GM18508 (cell line): ENCODE measurements around the gene CYB5A.

Experiments
- ATAC-seq: cut with Tn5 transposase; IDR thresholded peaks from one replicate; pipeline ENCODE4 v1.9.1; 2021; ENCODE audit warnings: moderate number of reproducible peaks; ENCODE audit not compliant: insufficient read depth, unreplicated experiment

The CYB5A gene

DNA sequence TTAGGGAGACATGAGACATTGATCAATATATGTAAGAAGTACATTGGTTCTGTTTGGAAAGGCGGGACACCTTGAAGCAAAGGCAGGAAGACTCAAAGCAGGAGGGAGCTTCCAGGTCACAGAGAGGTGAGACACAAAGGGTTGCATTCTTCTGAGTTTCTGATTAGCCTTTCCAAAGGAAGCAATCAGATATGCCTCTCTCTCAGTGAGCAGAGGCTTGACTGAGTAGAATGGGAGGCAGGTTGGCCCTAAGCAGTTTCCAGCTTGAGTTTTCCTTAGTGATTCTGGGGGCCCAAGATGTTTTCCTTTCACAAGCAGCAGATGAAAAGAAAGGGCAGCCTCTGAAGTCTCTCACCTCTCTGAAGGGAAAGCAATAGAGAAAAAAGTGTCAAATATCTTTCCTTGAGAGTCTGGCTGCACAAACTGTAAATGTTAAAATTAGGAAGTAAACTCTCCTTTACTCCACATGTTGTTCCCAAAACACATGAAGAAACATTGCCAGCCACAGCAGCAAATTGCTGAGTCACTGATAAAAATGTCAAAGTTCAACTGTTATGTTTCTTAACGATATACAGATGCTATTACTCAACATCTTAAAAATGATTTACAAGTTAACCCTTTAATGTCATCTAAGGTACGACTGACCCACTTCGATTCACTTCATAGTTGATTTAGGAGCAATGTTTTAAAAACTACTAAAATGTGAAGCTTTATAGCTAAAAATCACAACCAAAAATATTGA lies 40.3 kb downstream of the CYB5A start:
- ATAC-seq, result no peak

DNA sequence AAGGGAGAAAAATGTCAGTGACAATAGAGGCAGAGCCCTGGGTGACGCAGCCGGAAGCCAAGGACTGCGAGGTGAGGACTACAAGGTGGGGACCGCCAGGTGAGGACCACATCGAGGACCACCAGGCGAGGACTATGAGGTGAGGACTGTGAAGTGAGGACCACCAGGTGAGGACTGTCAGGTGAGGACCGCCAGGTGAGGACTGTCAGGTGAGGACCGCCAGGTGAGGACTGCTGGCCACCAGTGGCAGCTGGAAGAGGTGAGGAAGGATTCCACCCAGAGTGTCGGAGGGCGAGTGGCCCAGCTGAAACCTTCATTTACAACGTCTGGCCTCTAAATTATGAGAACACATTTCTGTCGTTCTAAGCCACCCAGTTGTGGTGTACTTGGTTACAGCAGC lies 41.6 kb downstream of the CYB5A start:
- ATAC-seq, result no peak

DNA sequence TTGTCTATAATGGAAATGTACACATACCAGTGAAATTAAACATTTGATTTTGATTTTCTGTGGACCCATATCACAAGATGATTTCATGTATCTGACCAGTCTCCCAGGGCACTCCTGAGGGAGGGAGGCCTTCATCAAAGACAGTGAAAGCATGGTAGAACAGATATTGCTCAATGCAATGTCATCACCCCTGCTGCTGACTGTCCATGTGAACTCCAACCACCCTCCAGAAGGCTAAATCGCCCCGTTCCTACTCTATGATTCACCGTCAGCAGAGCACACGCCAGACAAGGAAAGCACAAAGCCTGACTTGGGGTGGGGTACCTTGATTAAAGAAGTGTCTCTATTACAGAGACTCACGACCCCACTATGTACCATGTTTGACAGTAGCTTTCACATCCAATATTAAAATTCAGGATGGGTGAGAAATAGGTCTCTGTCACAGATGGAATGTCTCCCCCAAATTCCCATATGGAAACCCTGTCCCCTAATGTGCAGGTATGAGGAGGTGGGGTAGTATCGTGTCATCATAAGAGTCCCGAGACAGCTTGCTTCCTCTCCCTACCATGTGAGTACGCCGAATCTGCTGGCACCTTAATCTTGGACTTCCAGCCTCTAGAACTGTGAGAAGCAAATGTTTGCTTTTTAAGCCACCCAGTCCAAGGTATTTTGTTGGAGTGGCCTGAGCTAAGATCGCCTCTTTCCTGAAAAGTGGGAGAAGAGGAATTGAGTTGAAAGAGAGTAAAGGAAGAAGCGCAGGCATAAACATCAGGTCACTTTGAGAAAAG lies 42.4 kb downstream of the CYB5A start:
- no peak for ATAC-seq

DNA sequence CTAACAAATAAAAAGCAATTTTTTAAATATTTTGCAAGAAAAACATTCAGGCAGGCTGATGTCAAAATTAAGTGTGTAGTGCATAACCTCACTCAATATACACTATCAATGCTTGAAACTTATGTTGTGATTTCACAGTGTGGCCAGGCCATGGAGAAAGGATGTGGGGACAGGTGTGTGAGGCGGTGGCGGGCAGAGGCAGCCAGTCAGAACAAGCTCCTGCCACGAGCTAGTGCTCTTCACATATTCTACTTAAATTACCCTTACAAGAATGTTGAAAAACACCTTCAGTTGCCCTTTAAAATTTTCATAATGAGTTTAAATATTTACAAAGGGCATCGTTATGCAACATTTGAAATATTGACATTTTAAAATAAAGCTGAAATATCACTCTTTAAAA lies 43.2 kb downstream of the CYB5A start:
- ATAC-seq, result no peak

DNA sequence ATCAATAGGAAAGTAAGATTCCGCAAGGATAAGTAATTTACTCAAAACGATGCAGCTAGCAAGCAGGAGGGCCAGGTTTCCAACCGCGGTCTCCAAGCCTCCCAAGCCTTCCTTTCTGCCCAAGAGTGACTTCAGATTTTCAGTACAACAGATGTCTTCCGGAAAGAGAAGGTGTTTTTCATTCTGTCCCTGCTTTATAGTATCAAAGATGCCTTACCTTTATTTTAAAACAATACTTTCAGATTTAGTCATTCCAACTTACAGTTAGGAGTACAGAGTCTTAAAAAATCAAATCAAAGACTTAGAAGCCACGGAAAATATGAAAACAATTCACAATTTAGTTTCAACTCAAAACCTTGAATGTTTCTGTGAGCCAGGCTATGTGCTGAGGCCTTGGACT lies 43.6 kb downstream of the CYB5A start:
- no peak for ATAC-seq

DNA sequence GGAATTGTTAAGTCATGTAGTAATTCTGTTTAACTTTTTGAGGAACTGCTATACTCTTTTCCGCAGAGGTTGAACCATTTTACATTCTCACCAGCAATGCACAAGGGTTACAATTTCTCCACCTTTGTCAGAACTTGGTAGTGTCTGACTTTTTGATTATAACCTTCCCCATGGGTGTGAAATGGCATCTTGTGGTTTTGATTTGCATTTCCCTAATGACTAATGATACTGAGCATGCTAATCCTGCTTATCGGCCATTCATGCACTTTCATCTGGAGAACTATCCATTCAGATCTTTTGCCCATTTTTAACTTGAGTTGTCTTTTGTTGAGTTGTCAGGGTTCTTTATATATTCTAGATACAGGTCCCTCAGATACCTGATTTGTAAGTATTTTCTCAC lies 47.2 kb downstream of the CYB5A start:
- no peak for ATAC-seq

DNA sequence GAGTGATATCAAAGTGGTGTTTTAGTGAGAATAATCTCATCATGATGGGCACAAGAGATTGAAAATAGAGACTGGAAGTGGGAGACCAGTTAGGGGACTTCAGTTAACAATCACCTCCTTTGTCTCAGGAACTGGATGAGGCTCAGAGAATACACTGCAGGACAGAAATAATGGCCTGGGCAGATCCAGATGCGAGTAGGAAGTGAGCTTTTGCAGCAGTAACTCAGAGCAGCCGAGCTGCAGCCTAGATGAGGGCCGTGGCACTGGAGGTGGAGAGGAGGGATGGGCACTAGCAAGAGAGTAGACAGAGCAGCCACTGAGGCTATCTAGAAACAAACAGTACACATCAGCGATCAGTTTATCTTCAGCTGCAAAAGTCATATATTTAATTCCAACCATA lies 48.6 kb downstream of the CYB5A start:
- ATAC-seq, result no peak

DNA sequence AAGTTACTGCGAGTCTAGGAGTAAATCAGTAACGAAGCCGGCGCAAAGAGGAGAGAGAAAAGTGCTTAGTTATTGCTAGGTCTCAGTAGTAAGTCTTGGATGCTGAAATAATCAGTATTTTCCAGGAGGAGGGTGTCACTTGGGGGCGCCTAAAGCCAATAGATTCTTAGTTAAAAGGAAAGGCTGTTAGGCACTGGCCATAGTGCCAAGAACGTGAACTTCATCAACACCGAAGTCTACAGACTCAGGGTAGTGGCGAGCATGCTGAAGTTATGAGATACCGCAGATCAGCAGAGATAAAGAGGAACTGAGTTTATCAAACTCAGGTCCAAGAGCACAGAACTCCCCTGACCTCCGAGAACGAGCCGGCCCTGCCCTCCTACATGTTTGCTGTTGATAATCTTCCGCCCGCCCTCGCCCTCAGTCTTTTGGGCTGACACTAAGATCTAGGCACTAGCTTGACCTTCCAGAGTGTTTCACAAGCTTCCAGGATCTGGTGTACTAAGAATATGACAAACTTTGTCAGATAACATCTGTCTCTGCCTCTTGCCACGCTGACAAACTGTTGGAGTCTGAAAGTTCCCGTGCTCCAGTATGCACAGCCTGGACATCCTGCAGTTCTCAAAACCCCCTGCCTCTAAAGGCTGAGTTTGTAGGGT lies 49.2 kb downstream of the CYB5A start:
- no peak for ATAC-seq

DNA sequence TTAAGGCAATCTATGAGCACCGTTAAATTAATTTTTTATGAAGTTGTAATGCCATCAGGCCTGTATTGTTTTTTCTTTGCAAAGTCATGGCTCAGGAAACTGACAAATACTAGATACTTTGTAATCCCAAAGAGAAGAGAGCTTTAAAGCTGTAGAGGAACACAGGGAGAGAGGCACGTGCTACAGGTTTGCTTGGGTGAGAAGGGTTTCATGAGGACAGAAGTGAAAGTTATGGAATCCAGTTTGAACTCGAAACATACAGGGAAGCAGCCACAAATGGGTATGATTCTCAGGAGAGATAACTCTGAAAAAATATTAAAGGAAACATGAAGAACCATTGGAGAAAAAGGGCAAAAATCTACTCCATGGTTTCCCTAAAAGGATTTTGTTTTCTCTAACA lies 49.8 kb downstream of the CYB5A start:
- no peak for ATAC-seq

DNA sequence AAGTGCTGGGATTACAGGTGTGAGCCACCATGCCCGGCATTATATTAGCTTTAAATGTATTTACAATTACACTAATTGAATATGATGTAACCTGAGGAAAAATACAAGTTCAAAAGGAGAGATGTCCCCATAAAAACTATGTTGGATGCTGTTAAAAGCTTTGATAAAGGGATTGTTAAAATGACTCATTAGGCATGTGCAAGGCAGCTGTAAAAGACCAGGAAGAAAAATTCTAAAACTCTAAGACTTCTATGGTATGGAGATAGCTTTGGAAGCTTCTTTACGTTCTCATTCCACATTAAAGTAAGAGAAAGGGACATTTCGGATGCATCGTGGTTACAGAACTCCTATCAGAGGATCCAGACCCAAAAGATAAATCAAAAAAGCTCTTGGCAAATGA lies 50.3 kb downstream of the CYB5A start:
- ATAC-seq, result no peak

DNA sequence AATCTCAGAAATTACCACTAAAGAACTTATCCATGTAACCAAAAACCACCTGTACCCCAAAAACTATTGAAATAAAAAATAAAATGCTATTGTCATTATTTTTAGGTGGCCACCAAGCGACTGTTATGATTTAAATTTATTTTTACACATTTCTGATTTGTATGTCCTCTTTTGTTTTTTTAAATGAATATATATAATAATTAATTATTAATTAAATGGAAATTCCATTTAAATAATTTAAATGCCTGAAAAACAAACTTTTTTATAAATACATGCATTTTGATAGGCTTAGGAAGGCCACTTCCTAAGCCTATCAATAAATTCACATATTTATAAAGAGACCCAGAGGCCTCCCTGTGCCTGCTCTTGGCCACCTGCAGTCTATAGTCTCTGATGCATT lies 52.2 kb downstream of the CYB5A start:
- ATAC-seq, result no peak

DNA sequence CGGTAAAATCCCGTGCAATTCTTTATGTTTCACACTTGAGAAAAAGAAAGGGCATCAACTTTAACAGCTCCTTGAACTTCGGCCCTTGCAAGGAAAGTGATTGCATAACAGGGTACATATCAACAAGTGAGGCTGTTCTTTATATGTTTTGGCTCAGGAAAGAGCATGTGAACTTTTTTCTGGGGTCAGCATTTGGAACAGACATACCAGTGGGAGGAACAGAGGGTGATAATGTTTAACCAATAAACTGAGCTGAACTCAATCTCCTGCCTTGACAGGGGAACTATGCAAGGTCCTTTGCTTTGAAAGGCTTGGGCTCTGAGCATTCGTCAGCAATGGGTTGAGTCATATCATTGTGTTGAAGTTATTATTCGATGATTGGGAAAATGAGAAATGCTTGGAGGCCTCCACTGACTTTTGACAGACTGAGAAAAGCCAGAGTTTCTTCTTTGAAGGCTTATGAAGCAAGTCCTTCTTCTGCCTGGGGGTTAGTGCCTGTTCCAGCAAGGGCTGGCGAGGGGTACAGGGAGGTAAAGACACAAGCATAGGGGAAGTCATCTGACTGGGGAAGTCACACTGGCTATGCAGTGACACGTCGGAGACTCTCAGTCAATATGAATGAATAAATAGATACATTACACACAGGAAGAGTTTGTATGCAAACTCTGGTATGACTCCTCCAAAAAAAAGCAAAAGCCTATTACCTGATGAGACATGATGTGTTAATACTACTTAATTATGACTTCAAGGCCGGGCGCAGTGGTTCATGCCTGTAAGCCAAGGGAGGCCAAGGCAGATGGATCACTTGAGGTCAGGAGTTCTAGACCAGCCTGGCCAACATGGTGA lies 57.2 kb downstream of the CYB5A start:
- ATAC-seq, result no peak

DNA sequence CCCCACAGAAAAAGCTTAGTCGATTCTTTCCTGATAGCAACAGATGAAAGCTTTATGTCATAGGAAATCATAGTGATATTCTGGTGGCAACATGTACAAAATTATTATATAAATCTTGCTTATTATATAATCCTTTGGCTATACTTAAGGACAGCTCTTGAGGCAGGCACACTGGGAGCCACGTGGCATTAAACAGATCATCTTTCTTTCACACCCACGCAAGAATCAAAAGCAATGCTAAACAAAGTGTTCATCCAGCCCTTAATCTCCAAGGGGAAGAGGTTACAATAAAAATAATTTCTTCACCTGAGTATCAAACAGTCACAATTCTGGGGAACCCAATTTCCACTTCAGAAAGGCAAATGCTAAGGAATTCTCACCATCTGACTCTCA lies 57.8 kb downstream of the CYB5A start:
- no peak for ATAC-seq

DNA sequence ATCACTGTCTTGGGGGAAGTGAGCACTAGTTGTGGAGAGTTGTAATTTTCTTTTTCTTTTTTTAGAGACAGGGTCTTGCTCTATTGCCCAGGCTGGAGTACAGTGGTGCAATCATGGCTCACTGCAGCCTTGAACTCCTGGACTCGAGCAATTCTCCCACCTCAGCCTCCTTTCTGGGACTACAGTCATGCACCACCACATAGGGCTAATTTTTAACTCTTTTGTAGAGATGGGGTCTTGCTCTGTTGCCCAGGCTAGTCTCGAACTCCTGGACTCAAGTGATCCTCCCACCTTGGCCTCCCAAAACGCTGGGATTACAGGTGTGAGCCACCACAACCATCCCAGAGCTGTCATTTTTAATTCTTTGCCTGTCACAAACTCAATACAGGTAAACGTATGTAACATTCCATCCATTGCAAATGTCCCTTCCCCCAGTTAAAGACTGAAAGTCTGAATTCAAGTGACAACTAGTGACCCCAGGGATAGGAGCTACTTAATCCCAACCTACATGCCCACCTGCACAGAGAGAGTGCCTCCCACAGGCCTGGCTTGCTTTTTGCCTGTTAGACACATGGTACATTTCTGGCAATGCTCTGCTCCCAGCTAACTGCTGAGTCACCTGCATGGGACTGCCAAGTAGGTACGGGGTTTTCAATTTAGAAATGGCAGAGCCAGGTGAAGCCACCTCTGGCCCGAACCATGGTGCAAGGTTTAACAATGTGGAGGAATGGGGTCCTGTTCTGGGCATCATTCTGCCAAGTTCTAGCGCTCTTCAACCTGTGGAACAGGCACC lies 60.6 kb downstream of the CYB5A start:
- ATAC-seq, result no peak

DNA sequence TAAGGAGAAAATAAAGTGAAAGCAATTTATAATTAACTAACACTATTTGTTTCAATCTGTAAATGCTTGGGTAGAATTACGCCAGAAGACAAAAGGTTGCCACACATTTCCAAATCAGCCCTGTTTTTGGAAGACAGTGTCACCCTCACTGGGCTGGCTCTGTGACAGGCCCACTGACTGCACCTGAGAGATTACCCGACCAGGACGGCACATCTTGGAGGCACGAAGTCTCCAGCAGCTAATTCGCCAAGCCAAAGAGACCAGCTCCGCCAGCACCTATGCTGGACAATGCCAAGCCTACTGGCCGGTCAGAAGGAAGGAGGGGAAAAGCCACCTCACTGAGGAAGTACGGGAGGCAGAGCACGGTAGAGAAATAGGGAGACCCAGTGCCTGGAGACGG lies 61.9 kb downstream of the CYB5A start:
- no peak for ATAC-seq

DNA sequence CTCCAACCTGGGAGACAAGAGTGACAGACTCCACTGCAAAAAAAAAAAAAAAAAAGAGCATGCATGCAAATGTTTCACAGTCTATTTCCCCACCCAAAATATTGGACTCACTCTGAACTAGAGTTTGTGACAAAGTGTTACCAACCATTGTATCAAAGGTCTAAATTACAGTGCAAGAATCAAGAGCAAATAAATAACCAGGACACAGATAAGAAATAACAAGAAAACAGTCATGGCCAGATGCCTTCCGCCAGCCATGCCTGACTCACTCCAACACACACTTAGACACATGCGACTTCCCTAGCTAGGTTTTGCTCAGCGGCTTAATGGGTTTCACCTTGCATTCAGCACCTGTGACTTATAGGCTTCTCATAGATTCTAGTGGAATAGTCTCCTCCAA lies 62.8 kb downstream of the CYB5A start:
- no peak for ATAC-seq

DNA sequence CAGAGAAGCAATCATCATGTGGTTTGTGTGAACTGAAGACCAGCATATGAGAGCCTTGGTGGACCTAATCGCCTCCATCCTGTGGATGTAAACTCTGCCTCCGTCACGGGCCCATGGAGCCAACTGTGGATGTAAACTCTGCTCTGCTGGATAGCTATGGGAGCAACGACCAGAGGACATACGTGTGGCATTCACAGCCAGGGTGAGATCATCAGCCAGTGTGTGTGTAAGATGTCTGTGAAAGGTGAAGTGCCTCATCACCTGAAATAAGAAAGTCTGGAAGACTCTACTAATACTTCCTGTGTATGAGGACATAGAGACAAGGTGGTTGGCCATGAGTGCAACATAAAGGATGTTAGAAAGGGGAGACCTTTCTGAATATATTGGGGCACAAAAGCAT lies 63.5 kb downstream of the CYB5A start:
- ATAC-seq, result no peak

DNA sequence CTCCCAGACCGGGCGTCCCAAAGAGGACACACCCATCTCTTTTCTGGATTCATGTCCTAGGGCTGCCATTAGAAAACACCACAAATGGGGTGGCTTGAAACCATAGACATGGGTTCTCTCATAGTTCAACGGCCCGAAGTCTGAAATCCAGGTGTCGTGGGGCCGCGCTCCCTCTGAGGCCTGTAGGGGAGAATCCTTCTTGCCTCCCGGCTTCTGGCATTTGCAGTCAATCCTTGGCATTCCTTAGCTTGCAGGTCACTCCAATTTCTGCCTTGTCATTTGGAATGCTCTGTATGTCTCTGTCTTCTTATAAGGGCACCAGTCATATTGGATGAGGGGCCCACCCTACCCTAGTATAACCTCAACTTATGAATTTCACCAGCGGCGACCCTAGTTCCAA lies 65.1 kb downstream of the CYB5A start:
- ATAC-seq, result no peak

DNA sequence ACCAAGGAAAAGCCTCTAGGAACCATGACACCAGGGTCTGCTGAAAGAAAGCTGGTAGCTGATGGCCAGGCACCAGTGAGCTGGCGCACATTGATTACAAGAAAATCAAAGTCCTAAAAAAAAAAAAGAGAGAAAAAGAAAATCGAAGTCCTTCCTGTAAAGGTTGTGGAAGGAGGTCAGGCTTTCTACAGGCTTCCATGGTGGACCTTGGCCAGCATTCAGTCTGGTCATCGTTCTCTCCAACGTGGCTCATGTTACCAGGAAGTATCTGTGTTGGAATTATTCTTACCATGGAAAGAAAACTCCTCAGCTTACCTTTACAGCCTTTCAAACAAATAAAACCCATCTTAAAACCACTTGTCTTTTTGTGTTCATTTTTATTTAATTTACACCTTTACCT lies 65.6 kb downstream of the CYB5A start:
- no peak for ATAC-seq
